Brain microvascular endothelial cell (primary cell): ENCODE results near the gene GFRA1.

Experiments
- DNase-seq: peaks from one replicate; pipeline ENCODE4 v3.0.0-alpha.2; 2020
- H3K27ac ChIP-seq: fragments of 250-450 bp; sonication (Bioruptor Pico); 2 replicates; pipeline ENCODE4 v1.5.1; 2020; ENCODE audit warnings: mild to moderate bottlenecking, moderate library complexity
- H3K27me3 ChIP-seq: fragments of 250-450 bp; sonication (Bioruptor Pico); replicated peaks from 2 replicates; pipeline ENCODE4 v1.5.1; 2020; ENCODE audit warnings: mild to moderate bottlenecking
- H3K36me3 ChIP-seq: fragments of 250-450 bp; sonication (Bioruptor Pico); replicated peaks from 2 replicates; pipeline ENCODE4 v1.5.1; 2020; ENCODE audit warnings: mild to moderate bottlenecking
- H3K4me3 ChIP-seq: 2 replicates; pipeline ENCODE4 v1.5.1; 2011; ENCODE audit warnings: low read depth, mild to moderate bottlenecking, control low read depth, low read length, moderate library complexity
- in situ Hi-C: cut with HindIII; loops from 2 replicates; pipeline ENCODE4 v1.10.0; 2017; ENCODE audit warnings: low sequenced_read_pairs, low pct_ligation_motif_present
- TF ChIP-seq, protein P1 (sequence below): IDR thresholded peaks from 2 replicates; pipeline ENCODE4 v1.5.1; 2011; ENCODE audit warnings: low read depth, mild to moderate bottlenecking, moderate library complexity, low read length, control low read depth, inconsistent platforms; ENCODE audit errors: missing control alignments

GFRA1 gene

DNA sequence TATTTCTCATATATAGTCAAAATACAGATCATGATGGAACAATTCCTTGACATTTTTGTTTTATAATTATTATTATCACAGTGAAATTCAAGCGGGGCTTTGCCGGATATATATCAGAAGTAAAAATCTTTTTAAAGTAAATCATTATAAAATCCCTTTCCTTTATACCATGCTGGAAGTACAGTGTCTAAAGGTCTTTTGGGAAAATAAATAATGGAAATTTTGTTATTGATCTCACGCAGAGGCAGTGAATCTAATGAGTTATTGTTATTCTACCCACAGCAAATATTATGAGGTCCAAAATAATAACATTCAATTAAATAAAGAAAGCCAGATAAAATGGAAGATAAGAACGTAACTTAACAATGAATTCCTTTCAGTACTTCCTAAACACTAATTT, 33.8 kb downstream of the GFRA1 start:
- no peaks in the 10 kb centered on the region for H3K27me3 ChIP-seq
- TF ChIP-seq, protein P1, sequence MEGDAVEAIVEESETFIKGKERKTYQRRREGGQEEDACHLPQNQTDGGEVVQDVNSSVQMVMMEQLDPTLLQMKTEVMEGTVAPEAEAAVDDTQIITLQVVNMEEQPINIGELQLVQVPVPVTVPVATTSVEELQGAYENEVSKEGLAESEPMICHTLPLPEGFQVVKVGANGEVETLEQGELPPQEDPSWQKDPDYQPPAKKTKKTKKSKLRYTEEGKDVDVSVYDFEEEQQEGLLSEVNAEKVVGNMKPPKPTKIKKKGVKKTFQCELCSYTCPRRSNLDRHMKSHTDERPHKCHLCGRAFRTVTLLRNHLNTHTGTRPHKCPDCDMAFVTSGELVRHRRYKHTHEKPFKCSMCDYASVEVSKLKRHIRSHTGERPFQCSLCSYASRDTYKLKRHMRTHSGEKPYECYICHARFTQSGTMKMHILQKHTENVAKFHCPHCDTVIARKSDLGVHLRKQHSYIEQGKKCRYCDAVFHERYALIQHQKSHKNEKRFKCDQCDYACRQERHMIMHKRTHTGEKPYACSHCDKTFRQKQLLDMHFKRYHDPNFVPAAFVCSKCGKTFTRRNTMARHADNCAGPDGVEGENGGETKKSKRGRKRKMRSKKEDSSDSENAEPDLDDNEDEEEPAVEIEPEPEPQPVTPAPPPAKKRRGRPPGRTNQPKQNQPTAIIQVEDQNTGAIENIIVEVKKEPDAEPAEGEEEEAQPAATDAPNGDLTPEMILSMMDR = no peak
- DNase-seq = no peak
- in situ Hi-C loops = no loop called here
- H3K36me3 ChIP-seq = no peaks in the 10 kb centered on the region
- H3K4me3 ChIP-seq = no peak overlapping the region
- H3K27ac ChIP-seq = no peak overlapping the region

DNA sequence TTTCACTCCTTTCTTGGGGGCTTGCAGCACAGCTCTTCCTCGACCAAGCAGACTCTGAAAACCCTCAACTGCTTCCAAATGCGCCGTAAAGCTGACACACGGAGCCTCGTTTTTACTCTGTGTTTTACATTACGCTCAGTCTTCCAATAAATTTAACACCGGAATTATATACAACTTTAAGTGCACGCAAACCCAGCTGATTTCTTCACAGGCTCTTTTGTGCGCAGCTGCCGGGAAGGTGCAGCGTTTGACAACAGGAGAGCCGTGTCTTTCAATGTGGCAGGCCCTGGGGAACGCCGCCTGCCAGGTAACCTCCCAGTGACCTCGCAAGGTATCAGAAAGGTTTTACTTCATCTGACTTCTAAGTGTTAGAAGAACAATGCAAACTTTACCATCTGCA, 35.0 kb downstream of the GFRA1 start:
- no peak overlapping the region for H3K27ac ChIP-seq
- H3K4me3 ChIP-seq = no peak overlapping the region
- TF ChIP-seq, protein P1 = no peak
- in situ Hi-C loops = no loop called here
- no peak for DNase-seq
- no peaks in the 10 kb centered on the region for H3K27me3 ChIP-seq
- no peaks in the 10 kb centered on the region for H3K36me3 ChIP-seq

DNA sequence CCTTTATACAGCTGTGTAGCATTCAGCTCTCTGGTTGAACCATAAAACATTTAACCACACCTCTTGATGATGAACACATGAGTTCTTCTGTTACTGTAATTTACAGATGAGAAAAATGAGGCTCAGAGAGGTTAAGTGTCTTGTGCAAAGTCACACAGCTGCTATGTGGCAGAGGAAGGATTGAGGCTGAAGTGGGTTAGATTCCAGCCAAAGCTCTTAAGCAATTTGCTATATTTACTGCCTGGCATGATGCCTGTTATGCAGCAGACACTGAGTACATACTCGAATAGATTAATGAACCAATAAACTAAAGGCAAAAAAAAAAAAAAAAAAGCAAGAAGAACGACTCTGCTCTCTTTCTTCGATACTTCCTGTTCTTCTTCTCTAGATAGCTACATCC, 35.7 kb downstream of the GFRA1 start:
- Histone ChIP-seq H3K36me3 (no peaks in the 10 kb centered on the region), H3K27me3 (no peaks in the 10 kb centered on the region), H3K4me3 (no peak overlapping the region), H3K27ac (no peak overlapping the region)
- DNase-seq = no peak
- TF ChIP-seq, protein P1 = no peak
- in situ Hi-C loops = no loop called here

DNA sequence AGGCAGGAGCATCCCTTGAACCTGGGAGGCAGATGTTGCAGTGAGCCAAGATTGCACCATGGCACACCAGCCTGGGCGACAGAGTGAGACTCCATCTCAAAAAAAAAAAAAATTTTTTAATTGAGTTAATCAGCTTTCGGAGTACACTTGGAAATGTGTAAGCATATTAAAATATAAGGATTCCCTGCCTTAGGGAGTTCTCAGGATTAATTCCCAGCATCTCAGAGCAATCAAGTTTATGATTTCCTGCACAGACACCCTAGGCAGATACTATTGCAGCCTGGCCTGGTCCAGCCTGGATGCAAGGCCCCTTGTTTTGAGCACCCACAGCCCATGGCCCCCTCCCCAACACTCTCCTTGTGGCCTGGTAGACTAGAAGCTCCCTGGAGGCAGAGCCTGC, 39.8 kb downstream of the GFRA1 start:
- Histone ChIP-seq H3K27me3 (no peaks in the 10 kb centered on the region), H3K36me3 (no peaks in the 10 kb centered on the region), H3K4me3 (no peak overlapping the region), H3K27ac (no peak overlapping the region)
- in situ Hi-C loops = no loop called here
- DNase-seq = no peak
- TF ChIP-seq, protein P1 = no peak

DNA sequence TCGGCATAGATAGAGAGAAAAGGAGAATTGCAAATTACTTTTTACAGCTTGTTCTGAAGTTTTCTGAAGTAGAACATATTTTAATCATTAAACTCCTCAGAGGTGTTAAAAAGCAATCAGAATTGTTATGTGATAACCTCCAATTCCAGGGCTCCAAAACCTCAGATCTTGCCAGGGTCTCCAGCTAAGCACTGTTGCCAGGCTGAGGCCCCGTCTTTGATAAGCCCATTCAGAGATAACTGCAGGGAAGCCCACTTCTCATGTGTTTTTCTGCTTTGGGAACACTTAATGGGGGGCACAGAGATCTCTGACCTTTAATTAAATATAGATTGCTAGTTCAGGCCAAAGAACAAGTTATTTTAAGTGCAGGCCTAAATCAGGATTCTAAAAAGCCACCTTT, 40.4 kb downstream of the GFRA1 start:
- TF ChIP-seq, protein P1 = no peak

DNA sequence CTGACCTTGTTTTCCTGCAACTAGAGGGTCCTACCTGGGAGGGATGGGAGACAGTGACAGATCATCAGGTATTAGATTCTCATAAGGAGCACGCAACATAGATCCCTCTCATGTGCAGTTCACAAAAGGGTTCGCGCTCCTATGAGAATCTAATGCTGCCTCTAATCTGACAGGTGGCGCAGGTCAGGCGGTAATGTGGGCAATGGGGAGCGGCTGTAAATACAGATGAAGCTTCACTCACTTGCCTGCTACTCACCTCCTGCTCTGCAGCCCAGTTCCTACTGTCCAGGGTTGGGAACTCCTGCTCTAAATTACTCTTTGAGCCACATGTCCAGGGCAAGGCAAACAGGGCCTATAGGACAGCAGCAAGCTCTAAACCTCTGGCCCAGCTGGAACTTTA, 46.2 kb downstream of the GFRA1 start:
- TF ChIP-seq, protein P1 = no peak
- Histone ChIP-seq H3K4me3 (no peak overlapping the region), H3K36me3 (no peaks in the 10 kb centered on the region), H3K27ac (no peak overlapping the region), H3K27me3 (no peaks in the 10 kb centered on the region)
- in situ Hi-C loops = no loop called here
- DNase-seq = no peak

More for the DNA sequence above, 40.4 kb downstream of the GFRA1 start:
- DNase-seq = no peak
- no peak overlapping the region for H3K4me3 ChIP-seq
- no peaks in the 10 kb centered on the region for H3K27me3 ChIP-seq
- no peak overlapping the region for H3K27ac ChIP-seq
- no peaks in the 10 kb centered on the region for H3K36me3 ChIP-seq
- in situ Hi-C loops = no loop called here
